ENCODE results near the gene HERPUD1.

Gene HERPUD1

DNA sequence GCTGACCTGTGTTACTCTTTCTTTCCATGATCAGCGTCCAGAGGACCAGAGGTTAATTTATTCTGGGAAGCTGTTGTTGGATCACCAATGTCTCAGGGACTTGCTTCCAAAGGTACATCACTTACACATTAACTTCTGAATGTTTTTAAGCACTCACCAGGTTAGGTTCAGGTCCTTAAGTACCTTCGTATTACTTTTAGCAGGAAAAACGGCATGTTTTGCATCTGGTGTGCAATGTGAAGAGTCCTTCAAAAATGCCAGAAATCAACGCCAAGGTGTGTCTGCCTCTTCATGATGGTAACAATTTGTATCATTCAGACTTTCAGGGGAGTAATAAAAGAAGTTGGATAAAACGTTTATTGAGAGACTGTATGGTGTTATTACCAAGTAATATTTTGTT, 3.3 kb downstream of the HERPUD1 start:
- H3K9me3 ChIP-seq (ENCODE audit: low read depth, low read length): no peaks in the 10 kb centered on the region
- DNase-seq (ENCODE audit: low read depth, low spot score): no peak
- H3K36me3 ChIP-seq (ENCODE audit: insufficient read depth, low read length): peaks cover 53% of the 10 kb centered on the region
- peak overlapping the region; percentile 22; the same call in 1 of the 2 replicates for H3K4me3 ChIP-seq
- H3K9ac ChIP-seq (ENCODE audit: insufficient read length): no peak overlapping the region
- TF ChIP-seq FOXP2 (optimal IDR thresholded peaks at IDR 0.05; ENCODE audit: control extremely low read depth, extremely low read length, insufficient read depth): no peak
- TF ChIP-seq EZH2 (IDR thresholded peaks at IDR 0.05): no peak
- TF ChIP-seq POLR2AphosphoS5 (IDR thresholded peaks at IDR 0.05; ENCODE audit: borderline replicate concordance, low read depth, low read length): no peak
- H3K27ac ChIP-seq: no peak overlapping the region

DNA sequence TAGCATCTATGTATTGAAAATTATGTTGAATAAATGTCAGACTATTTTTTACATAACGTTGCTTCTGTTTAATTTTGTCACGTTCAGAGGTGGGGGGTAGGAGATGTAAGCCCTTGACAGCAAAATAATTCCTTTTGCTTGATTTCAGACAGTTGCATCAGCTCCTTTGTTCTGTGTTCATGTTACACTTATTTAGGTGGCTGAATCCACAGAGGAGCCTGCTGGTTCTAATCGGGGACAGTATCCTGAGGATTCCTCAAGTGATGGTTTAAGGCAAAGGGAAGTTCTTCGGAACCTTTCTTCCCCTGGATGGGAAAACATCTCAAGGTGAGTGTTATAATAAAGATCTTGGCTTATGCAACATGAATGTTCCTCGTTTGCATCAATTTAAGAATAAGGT, 4.5 kb downstream of the HERPUD1 start:
- peak overlapping the region; percentile 19 for H3K4me3 ChIP-seq
- TF ChIP-seq POLR2AphosphoS5 (IDR thresholded peaks at IDR 0.05; ENCODE audit: borderline replicate concordance, low read depth, low read length) (no peak), FOXP2 (optimal IDR thresholded peaks at IDR 0.05; ENCODE audit: control extremely low read depth, extremely low read length, insufficient read depth) (no peak), EZH2 (IDR thresholded peaks at IDR 0.05) (no peak)
- H3K9ac ChIP-seq (ENCODE audit: insufficient read length): peak overlapping the region; percentile 69
- H3K36me3 ChIP-seq (ENCODE audit: insufficient read depth, low read length): peaks cover 62% of the 10 kb centered on the region
- H3K9me3 ChIP-seq (ENCODE audit: low read depth, low read length): no peaks in the 10 kb centered on the region
- peak overlapping the region; percentile 42; the same call in 1 of the 2 replicates for H3K27ac ChIP-seq
- DNase-seq (ENCODE audit: low read depth, low spot score): no peak

DNA sequence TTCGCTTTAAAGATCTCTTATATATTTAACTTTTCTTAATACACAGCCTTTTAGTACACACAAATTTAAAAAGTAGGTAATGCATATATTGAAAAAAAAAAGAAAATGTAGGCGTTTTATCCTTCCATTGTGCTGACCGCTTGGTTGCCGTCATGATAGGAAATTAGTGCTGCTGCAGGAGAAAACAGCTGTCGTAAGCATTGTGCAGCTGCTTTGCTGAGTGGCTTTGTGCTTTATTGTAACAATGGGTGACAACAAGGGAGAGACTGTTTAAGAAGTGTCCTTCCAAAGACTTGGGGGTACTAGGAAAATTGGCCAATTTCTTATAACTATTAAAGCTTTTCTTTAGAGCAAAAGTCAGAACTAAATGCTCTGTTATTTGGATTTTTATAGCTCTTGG, 5.0 kb downstream of the HERPUD1 start:
- H3K9ac ChIP-seq (ENCODE audit: insufficient read length): peak overlapping the region; percentile 55

DNA sequence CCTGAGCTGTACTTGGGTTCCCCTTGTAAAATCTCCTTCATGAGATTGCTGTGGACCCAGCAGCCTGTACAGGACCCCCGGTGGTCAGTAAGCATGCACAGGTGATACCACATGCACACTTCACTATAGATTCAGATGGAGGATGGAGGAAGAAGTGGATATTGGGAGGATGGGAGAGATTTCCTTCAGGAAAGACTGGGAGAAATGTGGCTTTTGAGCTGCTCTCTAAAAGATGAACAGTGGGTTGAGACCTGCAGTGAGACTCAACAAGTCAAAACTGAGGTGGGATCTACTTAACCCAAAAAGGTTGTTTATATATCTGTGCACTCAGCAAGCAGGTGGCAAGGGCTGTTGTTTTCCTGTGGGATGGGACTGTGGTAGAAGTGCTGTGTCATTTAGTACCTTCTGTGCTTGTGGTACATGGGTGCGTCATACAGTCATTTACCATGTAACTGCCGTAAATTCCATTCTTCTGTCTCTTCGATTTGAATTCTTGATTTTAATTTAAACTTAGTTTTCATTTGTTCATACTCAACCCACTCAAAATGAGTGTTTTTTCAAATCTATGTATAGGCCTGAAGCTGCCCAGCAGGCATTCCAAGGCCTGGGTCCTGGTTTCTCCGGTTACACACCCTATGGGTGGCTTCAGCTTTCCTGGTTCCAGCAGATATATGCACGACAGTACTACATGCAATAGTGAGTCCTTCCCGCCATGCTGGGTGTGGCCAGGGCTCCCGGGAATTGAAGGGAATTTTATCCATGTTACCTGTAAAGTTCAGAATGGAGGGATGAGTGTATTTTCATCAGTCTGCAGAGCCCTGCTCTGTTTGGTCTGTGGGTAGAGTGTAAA, 6.9 kb downstream of the HERPUD1 start:
- no peak overlapping the region for H3K27ac ChIP-seq
- no peak for DNase-seq (ENCODE audit: low read depth, low spot score)
- TF ChIP-seq POLR2AphosphoS5 (IDR thresholded peaks at IDR 0.05; ENCODE audit: borderline replicate concordance, low read depth, low read length) (no peak), FOXP2 (optimal IDR thresholded peaks at IDR 0.05; ENCODE audit: control extremely low read depth, extremely low read length, insufficient read depth) (no peak), EZH2 (IDR thresholded peaks at IDR 0.05) (no peak)
- no peaks in the 10 kb centered on the region for H3K9me3 ChIP-seq (ENCODE audit: low read depth, low read length)
- H3K4me3 ChIP-seq: no peak overlapping the region
- peaks cover 83% of the 10 kb centered on the region for H3K36me3 ChIP-seq (ENCODE audit: insufficient read depth, low read length)
- no peak overlapping the region for H3K9ac ChIP-seq (ENCODE audit: insufficient read length)

More for the DNA sequence above, 5.0 kb downstream of the HERPUD1 start:
- Histone ChIP-seq H3K4me3 (no peak overlapping the region; the same call in 1 of the 2 replicates), H3K27ac (peak overlapping the region; percentile 42; the same call in 1 of the 2 replicates), H3K9me3 (ENCODE audit: low read depth, low read length) (no peaks in the 10 kb centered on the region), H3K36me3 (ENCODE audit: insufficient read depth, low read length) (peaks cover 65% of the 10 kb centered on the region)
- DNase-seq (ENCODE audit: low read depth, low spot score): no peak
- TF ChIP-seq POLR2AphosphoS5 (IDR thresholded peaks at IDR 0.05; ENCODE audit: borderline replicate concordance, low read depth, low read length): no peak
- TF ChIP-seq FOXP2 (optimal IDR thresholded peaks at IDR 0.05; ENCODE audit: control extremely low read depth, extremely low read length, insufficient read depth): no peak
- TF ChIP-seq EZH2 (IDR thresholded peaks at IDR 0.05): no peak

DNA sequence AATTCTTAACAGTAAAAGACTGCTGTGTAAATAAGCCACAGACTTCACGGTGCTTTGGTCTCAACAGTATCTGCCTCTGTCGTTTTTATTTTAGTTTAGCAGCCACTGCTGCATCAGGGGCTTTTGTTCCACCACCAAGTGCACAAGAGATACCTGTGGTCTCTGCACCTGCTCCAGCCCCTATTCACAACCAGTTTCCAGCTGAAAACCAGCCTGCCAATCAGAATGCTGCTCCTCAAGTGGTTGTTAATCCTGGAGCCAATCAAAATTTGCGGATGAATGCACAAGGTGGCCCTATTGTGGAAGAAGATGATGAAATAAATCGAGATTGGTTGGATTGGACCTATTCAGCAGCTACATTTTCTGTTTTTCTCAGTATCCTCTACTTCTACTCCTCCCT, 7.9 kb downstream of the HERPUD1 start:
- TF ChIP-seq FOXP2 (optimal IDR thresholded peaks at IDR 0.05; ENCODE audit: control extremely low read depth, extremely low read length, insufficient read depth) (no peak), EZH2 (IDR thresholded peaks at IDR 0.05) (no peak), POLR2AphosphoS5 (IDR thresholded peaks at IDR 0.05; ENCODE audit: borderline replicate concordance, low read depth, low read length) (no peak)
- peaks cover 88% of the 10 kb centered on the region for H3K36me3 ChIP-seq (ENCODE audit: insufficient read depth, low read length)
- H3K27ac ChIP-seq: no peak overlapping the region
- no peak overlapping the region for H3K4me3 ChIP-seq
- no peak overlapping the region for H3K9ac ChIP-seq (ENCODE audit: insufficient read length)
- no peaks in the 10 kb centered on the region for H3K9me3 ChIP-seq (ENCODE audit: low read depth, low read length)
- DNase-seq (ENCODE audit: low read depth, low spot score): no peak

DNA sequence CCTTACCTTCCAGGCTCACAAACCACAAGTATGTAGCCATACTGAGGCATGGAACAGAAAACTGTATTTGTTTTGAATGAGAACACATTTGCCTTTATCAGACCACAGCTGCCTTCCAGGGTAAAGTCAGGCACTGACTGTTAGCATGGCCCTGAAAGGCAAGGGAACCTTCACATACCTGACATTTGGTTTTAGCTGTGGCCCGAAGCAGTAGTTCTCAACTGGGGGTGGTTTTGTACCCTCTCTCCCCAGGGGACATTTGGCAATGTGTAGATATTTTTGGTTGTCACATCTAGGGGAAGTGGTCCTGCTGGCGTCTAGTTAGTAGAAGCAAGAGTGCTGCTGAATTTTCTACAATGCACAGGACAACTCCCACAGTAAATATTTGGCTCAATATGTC, 9.2 kb downstream of the HERPUD1 start:
- Histone ChIP-seq H3K36me3 (ENCODE audit: insufficient read depth, low read length) (peaks cover 79% of the 10 kb centered on the region), H3K9ac (ENCODE audit: insufficient read length) (no peak overlapping the region), H3K27ac (no peak overlapping the region), H3K4me3 (no peak overlapping the region), H3K9me3 (ENCODE audit: low read depth, low read length) (no peaks in the 10 kb centered on the region)
- DNase-seq (ENCODE audit: low read depth, low spot score): no peak
- TF ChIP-seq FOXP2 (optimal IDR thresholded peaks at IDR 0.05; ENCODE audit: control extremely low read depth, extremely low read length, insufficient read depth): no peak
- no peak for TF ChIP-seq POLR2AphosphoS5 (IDR thresholded peaks at IDR 0.05; ENCODE audit: borderline replicate concordance, low read depth, low read length)

DNA sequence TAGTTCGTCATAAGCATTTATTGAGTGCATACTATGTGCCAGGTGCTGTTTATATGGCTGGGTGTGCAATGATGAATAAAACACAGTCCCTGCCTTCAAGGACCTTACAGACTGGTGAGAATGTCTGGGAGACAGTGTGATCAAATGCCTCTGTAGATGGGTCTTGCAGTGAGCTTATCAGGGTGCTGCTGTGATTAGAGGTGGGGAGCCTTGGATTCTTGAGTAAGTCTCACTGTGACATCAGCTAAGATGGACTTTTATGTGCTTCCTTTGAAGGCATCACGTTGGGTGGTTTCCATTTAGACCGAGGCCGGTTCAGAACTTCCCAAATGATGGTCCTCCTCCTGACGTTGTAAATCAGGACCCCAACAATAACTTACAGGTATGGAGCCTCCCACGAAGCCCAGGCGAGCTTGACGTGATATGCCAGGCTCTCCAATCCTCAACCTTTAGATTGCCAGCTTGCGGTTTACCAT, 10.0 kb downstream of the HERPUD1 start:
- H3K9ac ChIP-seq (ENCODE audit: insufficient read length): no peak overlapping the region
- H3K27ac ChIP-seq: no peak overlapping the region
- H3K36me3 ChIP-seq (ENCODE audit: insufficient read depth, low read length): peaks cover 71% of the 10 kb centered on the region
- TF ChIP-seq EZH2 (IDR thresholded peaks at IDR 0.05) (no peak), FOXP2 (optimal IDR thresholded peaks at IDR 0.05; ENCODE audit: control extremely low read depth, extremely low read length, insufficient read depth) (no peak), POLR2AphosphoS5 (IDR thresholded peaks at IDR 0.05; ENCODE audit: borderline replicate concordance, low read depth, low read length) (no peak)
- H3K9me3 ChIP-seq (ENCODE audit: low read depth, low read length): no peaks in the 10 kb centered on the region
- no peak overlapping the region for H3K4me3 ChIP-seq
- no peak for DNase-seq (ENCODE audit: low read depth, low spot score)

DNA sequence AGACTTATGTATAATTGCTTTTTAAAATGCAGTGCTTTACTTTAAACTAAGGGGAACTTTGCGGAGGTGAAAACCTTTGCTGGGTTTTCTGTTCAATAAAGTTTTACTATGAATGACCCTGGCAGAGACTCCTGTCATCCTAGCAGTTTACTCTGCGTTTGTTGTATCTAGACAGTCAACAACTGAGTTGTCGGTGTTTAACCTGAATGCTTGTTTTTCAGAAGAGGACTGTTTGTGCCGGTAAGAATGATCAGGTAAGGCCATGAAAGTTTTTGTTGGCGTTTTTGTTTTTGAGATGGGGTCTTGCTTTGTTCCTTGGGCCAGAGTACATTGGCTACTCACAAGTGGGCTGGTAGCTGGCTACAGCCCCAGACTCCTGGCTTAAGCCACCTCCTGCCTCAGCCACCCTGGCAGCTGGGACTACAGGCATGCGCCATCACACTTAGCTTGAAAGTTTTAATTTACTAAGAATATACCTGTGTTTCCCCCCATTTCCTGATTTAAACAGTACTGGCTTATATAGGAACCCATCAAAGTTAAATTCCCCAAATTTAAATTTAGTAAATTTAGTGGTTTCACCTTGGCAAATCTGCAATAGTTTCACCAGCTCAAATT, 11.9 kb downstream of the HERPUD1 start:
- peaks cover 52% of the 10 kb centered on the region for H3K36me3 ChIP-seq (ENCODE audit: insufficient read depth, low read length)
- TF ChIP-seq POLR2AphosphoS5 (IDR thresholded peaks at IDR 0.05; ENCODE audit: borderline replicate concordance, low read depth, low read length) (no peak), FOXP2 (optimal IDR thresholded peaks at IDR 0.05; ENCODE audit: control extremely low read depth, extremely low read length, insufficient read depth) (no peak), EZH2 (IDR thresholded peaks at IDR 0.05) (no peak)
- H3K9me3 ChIP-seq (ENCODE audit: low read depth, low read length): no peaks in the 10 kb centered on the region
- H3K4me3 ChIP-seq: no peak overlapping the region
- no peak for DNase-seq (ENCODE audit: low read depth, low spot score)
- no peak overlapping the region for H3K9ac ChIP-seq (ENCODE audit: insufficient read length)
- no peak overlapping the region for H3K27ac ChIP-seq

Data from SK-N-MC (cell line).